ENCODE results near the gene DTWD2.
"Not testable (repeated sequence)": the region's sequence is repeated elsewhere in the genome, so short reads cannot be mapped to it uniquely, and the experiment has no call there.

The DTWD2 gene

DNA sequence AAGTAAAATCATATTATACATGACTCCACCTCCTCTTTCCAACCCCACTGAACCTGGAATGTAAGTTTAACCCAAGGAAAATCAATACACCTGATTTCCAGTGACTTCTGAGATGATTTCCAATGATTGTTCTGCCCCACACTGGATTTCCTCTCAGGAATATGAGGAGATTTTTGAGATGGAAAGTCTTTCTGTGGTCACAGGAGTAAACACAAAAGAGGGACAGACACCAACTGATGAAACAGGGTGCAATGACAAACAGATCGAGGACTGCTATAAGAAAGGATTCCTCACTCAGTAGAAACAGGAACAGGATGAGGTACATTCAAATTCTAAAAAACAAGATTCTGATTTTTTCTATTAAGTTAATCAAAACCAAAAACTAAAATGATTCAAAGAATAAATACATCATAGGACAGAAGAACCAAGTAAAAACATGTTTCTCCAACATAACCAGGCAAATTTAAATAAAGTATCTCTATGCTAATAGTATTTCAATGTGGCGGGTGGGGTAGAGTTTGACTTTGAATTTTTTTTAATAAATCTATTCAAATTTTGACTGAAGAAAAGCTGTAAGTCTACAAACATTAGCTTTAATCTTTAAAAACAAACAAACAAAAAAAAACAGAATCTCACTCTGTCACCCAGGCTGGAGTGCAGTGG lies 42.1 kb downstream of the DTWD2 start:
- FAIRE-seq = no peak

DNA sequence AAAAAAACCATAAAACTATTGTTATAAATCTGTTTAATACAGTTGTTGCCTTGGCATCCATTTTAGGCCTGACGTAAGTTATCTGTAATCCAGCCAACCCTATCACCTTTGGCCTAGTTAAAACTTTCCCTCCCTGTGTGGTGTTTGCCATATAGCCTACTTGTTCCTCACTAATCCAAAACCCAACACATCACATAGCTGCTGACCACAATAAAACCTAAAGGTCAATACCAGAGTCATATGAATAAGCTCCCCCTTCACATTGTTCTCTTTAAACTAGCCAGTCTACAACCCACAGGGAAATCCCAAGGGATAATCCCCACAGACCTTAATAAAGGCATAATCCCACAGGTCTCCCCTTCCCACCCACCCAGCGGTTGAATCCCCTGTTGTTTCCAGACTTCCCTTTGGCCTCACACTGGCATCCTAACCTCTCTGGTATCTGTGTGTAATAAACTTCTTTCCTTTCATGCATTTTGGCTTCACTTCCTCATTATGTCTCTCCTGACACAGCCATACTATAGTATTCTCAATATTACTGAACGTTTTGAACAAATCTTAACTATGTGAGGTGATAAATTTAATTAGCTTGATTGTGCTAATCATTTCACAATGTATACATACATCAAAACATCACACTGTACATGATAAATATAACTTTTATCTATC lies 50.8 kb downstream of the DTWD2 start:
- no peak for FAIRE-seq

DNA sequence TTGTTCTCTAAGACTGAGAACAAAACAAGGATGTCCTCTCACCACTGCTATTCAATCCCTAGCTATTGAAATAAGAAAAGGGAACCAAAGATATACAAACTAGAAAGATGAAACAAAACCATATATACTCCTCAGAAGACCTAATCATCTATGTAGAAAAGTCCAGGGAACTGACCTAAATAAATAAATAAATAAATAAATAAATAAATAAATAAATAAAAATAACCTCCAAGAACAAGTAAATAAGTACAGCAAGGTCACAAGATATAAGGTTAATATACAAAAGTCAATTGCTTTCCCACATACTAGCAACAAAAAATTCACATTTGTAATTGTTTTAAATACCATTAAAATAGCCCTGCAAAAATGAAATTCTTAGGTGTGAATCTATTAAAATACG lies 54.6 kb downstream of the DTWD2 start:
- no peak for FAIRE-seq

DNA sequence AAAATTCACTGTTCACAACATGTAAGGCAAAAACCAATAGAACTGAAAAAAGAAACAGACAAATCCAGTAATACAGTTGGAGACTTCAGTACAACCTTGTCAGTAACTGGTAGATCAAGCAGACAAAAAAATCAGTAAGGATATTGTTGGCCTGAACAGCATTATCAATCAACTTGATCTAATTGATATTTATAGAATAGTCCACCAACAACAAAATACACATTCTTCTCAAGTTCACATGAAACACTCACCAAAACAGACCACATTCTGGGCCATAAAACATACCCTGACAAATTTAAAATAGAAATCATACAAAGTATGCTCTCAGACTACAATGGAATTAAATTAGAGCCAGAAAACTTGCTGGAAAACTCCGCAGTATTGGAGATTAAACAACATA lies 56.8 kb downstream of the DTWD2 start:
- FAIRE-seq = no peak

DNA sequence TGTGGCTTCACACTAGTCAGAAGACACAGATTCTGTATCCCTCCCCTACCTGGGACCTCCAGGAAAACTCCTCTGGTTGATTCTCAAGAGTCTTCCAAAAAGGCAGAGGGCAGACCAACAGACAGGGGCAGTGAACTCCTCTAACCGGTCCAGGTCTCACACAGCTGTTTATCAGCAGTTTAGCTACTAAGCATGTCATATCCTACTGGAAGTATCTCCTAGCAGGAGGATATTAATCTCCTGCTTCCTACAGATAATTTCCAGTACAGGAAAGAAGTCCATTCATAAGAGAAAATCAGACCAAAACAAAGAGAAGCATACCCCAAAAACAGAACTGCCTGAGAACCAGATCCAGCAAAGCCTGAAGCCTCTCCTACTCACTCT lies 64.3 kb downstream of the DTWD2 start:
- FAIRE-seq = no peak

DNA sequence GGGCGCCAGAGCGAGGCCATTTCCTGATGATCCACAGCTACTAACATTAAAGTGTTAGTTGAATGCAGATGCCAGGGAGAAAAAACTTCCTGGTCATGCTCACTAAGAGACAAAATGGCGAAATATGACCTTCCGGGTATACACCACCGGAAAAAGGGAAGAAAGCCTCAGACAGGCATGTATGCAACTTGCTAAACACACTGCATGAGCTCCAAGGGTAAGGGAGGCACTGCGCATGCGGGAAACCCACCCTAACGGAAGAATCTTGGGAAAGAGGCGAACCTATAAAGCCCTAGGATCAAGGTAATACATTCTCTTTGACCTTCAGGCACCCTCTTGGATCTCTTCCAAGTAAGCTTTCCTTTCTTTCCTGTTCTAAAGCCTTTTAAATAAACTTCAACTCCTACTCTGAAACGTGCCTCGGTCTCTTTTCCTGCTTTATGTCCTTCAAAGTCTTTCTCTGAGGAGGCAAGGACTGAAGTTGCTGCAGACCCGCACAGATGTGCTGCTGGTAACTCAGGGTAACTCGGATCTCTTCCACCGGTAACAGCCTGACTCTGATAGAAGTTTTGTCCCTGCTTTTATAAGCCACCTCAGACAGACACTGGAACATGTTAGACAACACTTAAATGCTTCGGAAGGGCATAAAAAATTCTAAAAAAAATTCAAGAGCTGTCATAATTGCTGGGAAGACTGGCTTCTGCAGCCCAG lies 64.9 kb downstream of the DTWD2 start:
- no peak for FAIRE-seq

DNA sequence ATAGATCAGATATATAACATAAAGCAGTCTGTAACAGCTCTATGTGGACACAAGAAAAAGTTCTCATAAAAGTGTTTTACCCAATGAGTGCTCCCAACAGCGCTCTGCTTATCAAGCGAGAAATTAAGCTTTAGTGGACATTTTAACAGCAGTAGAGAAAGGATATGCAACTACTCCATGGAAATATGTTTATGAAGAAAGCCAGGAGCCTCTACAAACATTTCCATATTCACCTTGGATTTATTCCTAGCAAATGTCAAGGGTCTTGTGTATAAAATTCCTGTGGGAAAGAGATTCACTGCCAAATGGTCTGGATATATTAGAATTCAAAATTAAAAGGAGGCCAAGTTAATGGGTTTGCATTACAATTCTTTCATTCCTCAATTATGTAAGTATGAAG lies 66.5 kb downstream of the DTWD2 start:
- no peak for FAIRE-seq

DNA sequence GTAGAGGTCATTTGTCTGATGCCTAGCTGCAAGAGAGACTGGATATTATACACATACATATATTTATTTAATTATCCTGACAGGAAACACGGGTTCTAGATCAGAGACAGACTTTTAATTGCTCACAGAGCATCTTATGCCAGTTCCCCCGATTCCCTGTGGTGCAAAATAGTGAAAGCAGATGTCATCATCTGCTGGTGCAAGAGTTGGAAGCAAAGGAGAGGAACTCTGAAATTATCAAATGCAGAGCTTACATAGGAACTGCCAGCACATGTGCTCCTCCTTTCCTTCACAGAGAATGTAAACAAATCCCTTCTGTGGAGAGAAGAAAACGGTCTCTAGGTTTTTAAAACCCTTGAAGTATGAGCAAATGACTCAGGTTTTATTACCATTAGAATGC lies 69.3 kb downstream of the DTWD2 start:
- FAIRE-seq = no peak

DNA sequence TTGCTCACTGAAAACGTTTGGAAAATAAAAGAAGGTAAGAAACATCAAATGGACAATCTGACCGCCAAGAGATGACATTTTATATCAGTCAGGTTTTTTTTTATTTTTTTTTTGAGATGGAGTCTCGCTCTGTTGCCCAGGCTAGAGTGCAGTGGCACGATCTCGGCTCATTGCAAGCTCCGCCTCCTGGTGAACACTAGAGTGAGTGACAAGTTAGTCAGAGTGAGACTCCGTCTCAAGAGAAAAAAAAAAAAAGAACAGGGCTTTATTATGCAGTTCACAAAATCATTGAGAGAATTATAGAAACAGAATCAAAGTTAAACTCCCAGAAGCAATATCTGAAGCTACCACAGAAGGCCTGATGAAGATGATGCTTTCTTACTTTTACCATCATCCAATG lies 70.1 kb downstream of the DTWD2 start:
- FAIRE-seq = no peak

DNA sequence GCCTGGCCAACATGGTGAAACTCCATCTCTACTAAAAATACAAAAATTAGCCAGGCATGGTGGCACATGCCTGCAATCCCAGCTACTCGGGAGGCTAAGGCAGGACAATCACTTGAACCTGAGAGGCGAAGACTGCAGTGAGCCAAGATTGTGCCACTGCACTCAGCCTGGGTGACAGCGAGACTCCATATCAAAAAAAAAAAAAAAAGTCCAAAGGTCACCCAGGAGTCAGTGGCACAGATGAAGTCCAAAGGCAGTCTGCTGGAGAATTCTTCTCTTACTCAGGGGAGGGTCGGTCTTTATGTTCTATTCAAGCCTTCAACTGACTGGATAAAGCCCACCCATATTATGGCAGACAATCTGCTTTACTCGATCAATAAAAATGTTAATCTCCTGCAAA lies 80.8 kb downstream of the DTWD2 start:
- not testable (repeated sequence) for FAIRE-seq

DNA sequence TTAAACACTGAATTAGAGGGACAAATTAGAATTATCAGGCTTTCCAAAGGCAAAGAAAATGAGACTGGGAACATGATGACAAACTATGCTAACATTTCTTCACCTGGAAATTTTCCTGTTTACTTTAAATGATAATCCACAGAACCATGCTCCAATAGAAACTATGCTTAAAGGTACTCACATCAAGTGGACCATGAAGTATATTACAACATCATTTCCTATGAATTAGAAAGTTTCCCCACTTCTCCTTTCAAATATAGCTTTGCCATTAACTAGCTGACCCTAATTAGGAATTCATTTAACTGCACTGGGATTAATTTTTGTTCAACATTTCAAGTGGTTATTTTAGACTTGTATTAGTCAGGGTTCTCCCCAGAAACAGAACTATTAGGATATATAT lies 81.4 kb downstream of the DTWD2 start:
- no peak for FAIRE-seq

DNA sequence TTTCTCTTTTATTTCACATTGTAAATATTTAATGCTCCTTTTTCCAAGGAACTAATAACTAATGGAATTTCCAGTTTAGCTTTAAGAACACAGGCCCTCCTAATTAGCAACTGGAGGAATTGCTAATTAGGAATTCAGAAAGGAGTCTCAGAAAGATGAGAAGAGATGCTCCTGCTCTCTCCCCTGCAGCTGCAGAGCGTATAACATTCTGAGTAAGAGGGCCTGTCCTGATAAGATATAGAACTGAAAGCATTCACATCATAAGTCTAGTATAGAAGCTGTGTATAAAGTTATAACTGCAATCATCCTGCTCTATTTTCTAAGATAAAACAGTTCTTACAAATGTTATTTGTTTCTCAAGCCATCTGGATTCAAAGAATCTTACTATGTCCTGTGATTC lies 83.2 kb downstream of the DTWD2 start:
- no peak for FAIRE-seq

DNA sequence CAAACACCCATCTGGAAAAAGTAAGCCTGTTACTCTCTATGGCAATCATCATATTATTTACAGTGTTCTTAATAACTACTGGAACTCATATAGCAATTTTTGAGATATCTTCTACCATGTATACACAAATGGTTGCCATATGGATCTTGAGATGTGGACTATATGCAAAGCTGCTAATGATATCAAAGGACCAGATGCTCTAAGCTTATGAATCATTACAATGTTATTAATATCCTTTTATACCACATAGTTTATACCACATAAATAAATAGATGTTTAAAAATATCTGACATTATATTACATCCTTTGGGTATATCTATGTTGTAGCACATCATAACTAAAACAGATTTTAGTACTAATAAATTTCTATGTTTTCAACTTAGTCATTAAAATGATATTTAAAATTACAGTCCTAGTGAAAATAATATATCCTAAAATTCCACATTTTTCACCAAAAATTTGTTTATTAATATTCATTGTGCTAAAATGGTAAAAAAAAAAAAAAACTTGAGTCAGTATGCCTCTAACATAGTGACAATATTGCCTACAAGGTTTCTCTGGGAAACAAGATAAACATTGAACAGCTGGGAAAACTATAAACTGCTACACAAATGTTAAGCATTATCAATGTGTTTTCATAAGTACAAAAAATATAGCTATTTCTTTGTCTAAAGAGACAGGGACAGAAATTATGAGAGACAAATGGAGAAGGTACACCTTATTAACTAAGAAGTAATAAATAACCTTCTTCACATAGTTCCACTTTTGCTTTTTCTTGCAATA lies 85.5 kb downstream of the DTWD2 start:
- FAIRE-seq = peak; percentile 79

DNA sequence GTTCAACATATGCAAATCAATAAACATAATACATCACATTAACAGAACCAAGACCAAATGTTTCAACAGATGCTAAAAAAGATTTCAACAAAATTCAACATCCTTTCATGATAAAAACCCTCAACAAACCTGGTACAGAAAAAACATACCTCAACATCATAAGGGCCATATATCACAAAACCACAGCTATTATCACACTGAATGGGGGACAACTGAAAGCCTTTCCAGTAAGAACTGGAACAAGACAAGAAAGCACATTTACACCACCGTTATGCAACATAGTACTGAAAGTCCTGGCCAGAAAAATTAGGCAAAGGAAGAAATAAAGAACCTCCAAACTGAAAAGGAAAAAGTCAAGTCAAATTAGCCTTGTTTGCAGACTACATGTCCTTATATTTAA lies 93.6 kb downstream of the DTWD2 start:
- FAIRE-seq = no peak

DNA sequence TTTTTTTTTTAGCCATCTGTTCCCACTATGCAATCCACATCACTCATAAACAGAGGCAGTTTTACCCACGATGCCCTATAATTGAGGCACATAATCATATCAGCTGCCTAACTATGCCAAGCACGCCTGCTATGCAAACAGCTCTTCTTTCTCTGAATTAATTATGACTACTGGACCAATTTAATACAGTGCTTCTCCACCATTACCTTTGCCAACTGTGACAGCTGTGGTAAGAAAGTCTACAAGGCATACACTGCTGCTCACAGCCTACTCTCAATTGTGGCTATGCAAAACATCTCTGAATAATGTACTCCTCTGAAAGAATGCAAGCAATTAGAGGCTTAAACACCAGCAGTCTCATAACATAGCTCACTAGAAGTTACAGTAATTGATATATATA lies 97.1 kb downstream of the DTWD2 start:
- no peak for FAIRE-seq

DNA sequence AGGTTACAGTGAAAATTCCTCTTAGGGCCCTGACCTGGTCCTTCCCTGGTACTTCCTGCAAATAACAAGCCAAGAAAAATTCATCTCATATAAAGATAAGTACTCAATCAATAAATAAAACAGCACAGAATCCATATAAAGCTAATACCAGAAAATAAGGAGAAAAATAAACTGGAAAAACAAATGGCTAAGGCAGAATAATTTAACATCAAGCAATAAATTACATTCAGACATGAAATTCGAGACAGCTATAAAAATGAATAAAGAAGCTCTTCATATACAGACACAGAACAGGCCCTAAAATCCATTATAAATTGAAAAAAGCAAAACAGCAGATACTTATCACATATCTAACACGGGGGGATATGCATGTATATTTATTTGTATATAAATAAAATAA lies 99.2 kb downstream of the DTWD2 start:
- FAIRE-seq = no peak

DNA sequence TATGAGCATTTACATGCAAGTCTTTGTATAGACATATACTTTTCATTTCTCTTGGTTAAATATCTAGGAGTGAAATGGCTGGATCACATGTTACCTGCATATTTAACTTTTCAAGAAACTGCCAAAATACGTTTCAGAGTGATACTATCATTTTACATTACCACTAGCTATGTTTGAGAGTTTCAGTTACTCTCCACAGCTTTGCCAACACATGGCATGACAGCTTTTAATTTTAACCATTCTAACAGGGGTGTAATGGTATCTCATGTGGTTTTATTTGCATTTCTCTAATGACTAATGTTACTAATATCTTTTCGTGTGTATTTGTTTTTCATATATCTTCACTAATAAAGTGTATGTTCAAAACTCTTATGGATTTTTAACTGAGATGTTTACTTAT lies 99.8 kb downstream of the DTWD2 start:
- FAIRE-seq = no peak

DNA sequence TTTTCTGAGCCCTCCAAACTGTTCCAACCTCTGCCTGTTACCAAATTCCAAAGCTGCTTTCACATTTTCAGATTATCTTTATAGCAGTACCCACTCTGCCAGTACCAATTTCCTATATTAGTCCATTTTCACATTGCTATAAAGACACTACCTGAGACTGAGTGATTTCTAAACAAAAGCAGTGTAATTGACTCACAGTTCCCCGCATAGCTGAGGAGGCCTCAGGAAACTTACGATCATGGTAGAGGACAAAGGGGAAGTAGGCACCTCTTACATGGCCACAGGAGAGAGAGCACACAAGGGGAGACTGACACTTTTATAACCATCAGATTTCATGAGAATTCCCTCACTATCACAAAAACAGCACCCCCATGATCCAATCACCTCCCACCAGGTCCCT lies 105.0 kb downstream of the DTWD2 start:
- FAIRE-seq = no peak

DNA sequence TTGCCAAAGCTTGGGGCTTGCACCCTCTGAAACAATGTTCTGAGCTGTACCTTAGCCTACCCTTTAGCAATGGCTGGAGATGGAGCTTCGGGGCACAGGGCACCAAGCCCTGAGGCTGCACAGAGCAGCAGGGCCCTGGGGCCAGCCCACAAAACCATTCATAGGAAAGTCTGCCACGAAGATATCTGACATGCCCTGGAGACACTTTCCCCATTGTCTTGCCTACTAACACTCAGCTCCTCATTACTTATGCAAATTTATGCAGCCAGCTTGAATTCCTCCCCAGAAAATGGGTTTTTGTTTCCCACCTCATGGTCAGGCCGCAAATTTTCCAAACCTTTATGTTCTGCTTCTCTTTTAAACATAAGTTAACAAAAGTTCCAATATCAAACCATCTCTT lies 105.7 kb downstream of the DTWD2 start:
- FAIRE-seq = no peak

DNA sequence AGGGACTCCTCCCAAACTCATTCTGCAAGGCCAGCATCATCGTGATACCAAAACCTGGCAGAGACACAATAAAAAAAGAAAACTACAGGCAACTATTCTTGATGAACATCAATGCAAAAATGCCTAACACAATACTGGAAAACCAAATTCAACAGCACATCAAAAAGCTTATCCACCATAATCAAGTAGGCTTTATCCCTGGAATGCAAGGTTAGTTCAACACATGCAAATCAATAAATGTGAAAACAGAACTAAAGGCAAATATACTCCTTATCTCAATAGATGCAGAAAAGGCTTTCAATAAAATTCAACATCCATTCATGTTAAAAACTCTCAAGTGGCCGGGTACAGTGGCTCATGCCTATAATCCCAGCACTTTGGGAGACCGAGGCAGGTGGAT lies 111.5 kb downstream of the DTWD2 start:
- FAIRE-seq = not testable (repeated sequence)

DNA sequence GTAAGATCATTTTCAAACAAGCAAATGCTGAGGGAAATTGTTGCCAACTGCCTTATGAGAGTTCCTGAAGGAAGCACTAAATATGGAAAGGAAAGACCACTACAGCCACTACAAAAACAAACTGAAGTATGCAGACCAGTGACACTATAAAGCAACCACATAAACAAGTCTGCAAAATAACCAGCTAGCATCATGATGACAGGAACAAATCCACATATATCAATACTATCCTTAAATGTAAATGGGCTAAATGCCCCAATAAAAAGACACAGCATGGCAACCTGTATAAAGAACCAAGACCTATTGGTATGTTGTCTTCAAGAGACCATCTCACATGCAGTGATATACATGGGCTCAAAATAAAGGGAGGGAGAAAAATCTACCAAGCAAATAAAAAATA lies 113.2 kb downstream of the DTWD2 start:
- no peak for FAIRE-seq

DNA sequence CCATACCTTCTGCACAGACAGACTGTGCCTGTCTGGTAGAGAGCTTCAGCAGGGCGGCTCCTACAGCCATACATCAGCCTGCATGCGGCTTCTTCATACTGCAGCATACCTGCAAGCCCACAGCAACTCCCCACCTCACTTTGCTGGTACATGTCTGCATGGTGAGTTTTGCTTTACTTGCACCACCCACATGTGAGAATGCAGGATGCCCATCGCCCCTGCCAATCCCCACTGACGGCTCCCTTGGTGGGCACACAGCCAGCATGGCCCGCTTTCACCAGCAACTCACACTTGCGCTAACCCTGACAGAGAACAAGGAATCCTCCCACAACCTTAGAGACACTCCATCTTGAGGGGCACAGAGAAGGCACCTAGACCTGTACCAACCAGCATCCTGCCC lies 114.9 kb downstream of the DTWD2 start:
- FAIRE-seq = no peak

DNA sequence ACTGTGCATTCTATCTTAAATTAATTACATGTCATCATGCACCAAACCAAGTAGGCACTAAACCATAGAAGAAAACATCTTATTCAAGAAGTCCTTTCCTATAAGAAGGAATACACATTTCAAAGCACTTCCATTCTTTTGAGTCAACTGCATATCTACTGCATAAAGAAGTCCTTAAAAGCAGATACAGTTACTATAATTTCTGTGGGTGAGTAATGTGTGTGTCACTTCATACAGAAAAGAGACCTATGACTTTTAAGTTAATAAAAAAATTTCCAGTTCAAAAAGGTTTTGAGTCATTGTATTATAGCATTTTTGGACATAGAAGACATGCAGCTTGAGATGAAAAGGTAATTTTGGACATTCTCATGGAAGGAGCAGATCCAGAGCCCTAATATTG lies 125.0 kb downstream of the DTWD2 start:
- no peak for FAIRE-seq

DNA sequence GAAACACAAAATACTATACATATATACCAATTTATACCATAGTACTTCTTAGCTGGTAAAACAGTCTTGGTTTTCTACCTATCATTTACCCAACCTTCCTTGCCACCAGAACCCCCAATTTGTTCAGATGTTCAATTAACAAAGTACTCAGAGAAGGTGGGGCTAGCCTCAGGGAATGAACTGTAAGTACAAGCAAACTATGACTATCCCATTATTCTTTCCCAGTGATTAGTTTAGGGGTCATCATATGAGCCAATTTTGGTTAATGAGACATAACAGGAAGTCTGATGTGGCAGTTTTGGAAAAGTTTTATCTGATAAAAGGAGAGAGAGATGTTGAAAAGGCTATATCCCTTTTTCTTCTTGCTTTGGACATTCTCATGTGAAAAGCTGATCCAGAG lies 125.8 kb downstream of the DTWD2 start:
- FAIRE-seq = no peak
